HG02588 (cell line): ENCODE data around the gene BORCS6.
A peak's percentile ranks its signal among the peaks of the same experiment; 100 is the strongest.

Experiments
- ATAC-seq: cut with Tn5 transposase; IDR thresholded peaks from one replicate; pipeline ENCODE4 v1.9.1; 2021; ENCODE audit warnings: mild to moderate bottlenecking, moderate library complexity; ENCODE audit not compliant: unreplicated experiment

BORCS6 gene

DNA sequence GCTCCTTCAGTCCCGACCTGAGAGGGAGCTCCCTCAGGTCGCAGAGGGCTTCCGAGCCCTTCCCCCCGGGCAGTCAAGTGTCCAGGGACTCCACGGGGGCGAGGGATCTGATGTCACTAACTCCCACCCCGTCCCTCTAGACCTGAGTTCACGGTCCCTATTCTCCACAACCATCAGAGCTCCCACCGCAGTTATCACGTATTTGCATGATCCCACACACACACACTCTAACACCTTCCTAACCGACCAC is 34.1 kb downstream of the BORCS6 start:
- no peak for ATAC-seq

GRCh38 chr17:8155231-8155995 is 34.6 kb downstream of the BORCS6 start:
- no peak for ATAC-seq

DNA sequence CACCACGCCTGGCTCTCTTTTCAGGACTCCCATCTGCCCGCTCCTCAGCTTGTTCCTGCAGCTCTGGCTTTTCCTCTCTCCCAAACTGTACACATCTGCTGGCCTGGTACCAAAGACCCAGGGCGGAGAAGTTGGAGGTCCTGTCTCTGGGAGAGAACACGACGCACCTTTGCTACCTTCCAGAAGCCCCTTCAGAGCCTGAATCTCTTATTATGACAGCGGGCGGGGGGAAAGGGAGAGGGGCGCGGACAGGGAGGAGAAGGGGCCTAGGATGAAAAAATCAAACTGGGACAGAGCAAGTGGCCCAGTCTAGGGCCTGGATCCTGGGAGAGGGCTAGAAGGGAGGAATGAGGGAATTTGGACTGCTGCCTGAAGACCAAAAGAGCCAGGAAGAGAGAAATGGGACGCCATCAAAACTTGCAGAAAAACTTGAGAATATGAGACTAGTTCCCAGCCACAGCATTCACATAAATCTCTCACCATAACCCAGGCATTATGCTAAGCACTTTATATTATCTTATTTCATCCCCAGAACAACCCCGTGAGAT is 35.3 kb downstream of the BORCS6 start:
- ATAC-seq = no peak

DNA sequence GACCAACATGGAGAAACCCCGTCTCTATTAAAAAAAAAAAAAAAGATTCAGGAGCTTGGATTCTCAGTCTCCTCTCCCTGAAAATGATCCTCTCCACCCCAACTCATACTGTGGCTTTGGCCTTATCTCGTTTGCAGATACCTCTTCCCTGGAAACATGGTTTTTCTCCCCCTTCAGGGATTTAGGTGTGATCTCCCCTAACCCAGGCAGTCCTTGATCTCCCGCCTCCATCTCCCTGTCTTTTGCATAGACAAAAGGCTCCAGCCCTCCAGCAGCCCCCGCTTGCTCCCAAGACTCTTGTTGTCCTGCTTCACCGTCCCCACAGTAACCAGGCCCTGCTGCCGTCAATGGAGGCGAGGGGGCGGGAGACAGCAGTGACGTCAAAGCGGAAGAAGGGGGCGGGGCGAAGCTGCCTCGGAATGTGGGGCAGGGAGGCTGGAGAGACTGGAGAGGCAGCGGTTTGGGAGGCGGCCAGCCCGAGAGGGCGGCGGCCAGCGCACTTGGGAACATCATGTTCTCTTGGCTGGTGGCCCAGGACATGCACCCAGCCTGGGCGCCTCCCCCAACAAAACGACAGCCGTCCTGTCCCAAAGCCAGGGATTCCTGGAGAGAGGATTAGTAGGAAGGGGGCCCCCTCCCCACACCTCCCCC is 35.9 kb downstream of the BORCS6 start:
- no peak for ATAC-seq

- no peak for ATAC-seq
These were observed 36.4 kb downstream of the BORCS6 start for GRCh38 chr17:8153525-8153956.

- ATAC-seq = no peak
These were observed 36.9 kb downstream of the BORCS6 start for GRCh38 chr17:8153031-8153451.

- ATAC-seq = peak; percentile 25
These were observed 37.7 kb downstream of the BORCS6 start, which contains the start of gene PER1 for GRCh38 chr17:8152112-8152775. TSS of gene PER1 (minus strand) at chr17:8152404. CDS start at chr17:8150706, 1,698 bp downstream.

DNA sequence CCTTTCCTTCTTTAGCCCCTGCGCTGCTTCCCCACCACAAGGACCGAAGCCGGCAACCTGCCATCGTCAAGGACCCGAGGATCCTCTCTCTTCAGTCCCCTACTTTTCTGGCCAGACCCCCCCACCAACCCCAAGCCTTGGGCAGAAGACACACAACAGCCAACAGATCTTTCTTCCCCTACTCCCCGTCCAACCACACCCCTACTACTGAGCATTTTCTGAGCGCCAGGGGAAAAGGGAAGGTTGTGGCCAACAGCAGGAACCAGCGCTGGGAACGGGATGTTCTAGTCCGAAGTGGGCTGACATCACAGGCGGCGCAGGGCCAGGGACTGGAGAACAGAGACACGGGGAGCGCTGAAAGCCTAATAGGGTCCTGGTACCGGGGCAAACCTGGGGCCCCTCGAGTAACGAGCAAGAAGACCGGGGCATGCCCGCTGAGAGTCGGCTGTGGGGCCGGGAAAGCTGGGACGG is 38.3 kb downstream of the BORCS6 start:
- ATAC-seq = no peak

GRCh38 chr17:8151120-8151640 is 38.8 kb downstream of the BORCS6 start:
- ATAC-seq = no peak

DNA sequence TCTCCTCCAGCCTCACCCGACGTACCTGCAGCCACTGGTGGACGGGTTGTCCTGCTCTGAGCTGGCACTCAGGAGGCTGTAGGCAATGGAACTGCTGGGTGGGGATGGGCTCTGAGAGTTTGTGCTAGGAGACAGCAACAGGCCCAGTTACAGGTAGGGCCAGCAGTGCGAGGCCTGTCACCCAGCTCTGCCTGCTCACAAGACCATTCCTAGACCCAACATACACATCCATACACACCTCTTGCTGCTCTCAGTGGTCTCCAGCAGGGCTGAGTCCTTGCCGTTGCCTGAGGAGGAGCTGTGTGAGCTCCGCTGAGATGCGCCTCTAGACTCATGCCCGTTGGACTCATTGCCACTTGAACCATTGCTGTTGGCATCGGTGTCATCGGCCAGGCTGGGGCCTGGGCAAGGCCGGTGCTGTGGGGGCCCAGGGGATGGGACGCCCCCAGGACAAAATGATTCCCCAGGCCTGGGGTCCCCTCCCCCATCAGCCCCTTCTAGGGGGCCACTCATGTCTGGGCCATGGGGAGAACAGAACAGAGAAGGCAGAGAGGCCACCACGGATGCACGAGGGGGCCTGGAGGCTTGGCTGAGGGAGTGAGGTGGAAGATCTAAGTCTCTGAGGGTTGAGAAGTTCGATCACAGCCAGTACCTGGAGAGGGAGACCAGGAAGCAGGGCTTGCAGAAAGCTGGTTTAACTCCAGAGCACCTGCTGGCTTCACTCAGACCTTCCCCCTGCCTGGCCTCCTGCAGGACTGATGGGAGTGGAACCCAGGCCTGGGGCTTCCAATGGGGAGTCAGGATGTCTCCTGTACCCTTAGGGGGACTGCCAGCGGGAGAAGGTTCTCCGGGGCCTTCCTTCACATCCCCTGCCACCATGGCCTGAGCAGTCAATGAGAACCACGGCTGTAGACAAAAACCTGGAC is 39.5 kb downstream of the BORCS6 start:
- no peak for ATAC-seq

- ATAC-seq = no peak
These were observed 40.4 kb downstream of the BORCS6 start for GRCh38 chr17:8149419-8150193.

GRCh38 chr17:8148560-8148959 is 41.4 kb downstream of the BORCS6 start:
- ATAC-seq = no peak

DNA sequence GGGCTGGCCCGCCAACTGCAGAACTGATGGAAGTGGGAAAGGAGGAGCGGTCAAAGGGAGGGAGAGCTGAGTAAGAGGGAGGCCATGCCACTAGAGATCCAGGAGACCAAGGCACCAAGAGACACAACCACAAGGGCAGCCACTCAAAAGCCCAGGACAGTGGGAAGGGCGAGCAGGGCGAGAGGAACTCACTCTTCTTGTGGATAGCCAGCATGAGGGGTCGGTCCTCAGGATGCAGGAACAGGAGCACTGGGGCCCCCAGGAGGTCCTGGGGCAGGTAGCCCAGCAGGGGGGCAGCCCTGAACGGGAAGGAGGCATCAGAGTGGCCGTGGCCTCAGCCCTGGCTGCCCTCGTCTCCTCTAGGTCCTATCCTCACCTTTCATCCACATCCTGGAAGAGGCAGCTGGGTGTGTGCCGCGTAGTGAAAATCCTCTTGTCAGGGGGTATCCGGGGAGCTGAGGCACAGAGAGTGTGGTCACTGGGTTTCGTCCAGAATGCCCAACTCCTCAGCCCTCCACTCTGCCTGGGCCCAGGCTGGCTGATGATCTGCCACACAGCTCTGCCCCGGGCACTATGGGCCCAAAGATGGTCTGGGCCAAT is 42.1 kb downstream of the BORCS6 start:
- no peak for ATAC-seq

DNA sequence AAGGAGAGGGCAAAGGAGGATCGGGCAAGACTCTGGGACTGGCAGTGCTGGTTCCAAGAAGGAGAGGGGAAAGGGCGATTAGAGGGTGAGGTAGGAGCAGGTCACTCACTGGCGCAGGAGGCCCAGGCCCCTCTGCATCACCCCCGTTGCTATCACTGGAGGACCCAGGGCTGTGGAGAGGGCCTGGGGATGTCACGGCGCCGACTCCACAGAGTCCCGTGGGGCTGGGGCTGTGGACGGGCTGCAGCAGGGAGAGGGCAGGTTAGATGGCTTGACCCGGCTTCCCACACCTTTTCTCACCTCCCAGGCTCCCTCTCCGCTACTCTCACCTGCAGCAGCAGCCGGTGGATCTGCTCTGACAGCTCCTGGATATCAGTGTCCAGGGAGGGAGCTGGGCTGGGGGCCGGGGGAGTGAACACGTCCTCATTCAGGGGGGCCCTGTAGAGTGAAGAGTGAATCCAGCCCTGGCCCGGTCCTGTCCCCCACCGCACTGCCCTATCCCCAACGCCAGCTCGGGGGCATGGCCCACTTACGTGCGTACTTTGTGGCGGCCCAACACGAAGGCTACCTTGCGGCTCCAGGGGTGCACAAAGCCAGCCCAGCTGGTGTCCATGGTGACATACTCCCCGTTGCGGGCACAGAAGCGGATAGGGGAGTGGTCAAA is 42.7 kb downstream of the BORCS6 start:
- ATAC-seq = no peak

DNA sequence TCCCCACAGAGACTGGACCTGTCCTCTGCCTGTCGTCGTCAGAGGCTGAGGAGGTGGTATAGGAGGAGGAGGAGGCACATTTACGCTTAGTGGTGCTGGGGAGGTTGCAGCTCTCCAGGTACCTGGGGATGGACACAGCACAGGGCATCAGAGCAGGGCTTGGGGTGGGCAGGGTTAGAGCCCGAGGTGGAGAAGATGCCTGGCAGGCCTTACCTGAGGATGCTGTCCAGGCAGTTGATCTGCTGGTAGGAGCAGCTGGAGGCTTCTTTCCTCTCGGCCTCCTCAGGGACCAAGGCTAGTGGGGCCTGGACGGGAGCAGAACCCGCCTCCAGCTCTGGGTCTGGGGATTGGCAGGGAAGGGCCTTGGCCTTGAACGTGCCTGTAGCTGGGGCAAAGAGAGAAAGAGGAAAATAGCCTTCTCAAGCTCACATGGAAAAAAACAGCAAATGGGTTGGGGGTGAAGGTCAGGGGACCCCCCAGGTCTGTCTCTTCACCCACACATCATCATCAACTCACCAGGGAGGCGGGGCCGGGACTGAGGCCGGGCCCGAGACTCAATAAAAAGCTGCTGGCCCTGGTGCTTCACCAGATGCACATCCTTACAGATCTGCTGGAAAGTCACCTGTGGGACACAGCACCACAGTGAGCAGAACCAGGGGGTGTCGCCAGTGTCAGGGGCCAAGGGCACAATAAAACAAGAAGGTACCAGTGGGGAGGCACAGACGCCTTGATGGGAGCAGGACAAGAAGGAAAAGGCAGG is 43.4 kb downstream of the BORCS6 start:
- ATAC-seq = no peak

DNA sequence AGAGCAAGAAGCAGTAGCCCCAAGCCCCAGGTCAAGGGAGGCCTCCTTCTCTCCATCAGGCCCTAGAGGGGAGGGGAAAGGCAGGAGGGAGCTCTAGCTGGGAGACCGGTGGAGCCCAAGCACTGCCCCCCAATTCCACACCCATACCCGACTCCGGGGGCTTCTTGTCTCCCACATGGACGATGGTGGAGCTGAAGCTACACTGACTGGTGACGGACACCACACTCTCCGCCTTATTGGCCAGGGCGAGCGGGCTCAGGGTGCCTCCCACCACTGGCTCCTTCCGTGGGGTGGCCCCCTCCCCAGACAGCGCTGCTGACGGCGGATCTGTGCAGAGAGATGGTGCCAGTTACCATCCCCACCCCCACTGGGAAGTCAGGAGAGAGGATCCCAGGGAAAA is 44.2 kb downstream of the BORCS6 start:
- ATAC-seq = no peak

- ATAC-seq = no peak
These were observed 45.4 kb downstream of the BORCS6 start for GRCh38 chr17:8144401-8145231.
